KMS-11 (cell line): ENCODE data around the gene MPPED1.

Experiments
- H2AFZ ChIP-seq: fragments of 200-600 bp; sonication (generic); 2 replicates; pipeline ENCODE4 v1.6.1; 2016; ENCODE audit warnings: antibody characterized with exemption, mixed run types, low read depth
- H3K27ac ChIP-seq: fragments of 200-600 bp; sonication (generic); 2 replicates; pipeline ENCODE4 v1.6.1; 2016; ENCODE audit warnings: mild to moderate bottlenecking, mixed run types
- H3K27me3 ChIP-seq: fragments of 200-600 bp; sonication (generic); 2 replicates; pipeline ENCODE4 v1.6.1; 2017; ENCODE audit warnings: mild to moderate bottlenecking, low read depth, mixed run types, moderate library complexity; ENCODE audit not compliant: insufficient read depth
- H3K36me3 ChIP-seq: fragments of 200-600 bp; sonication (generic); 2 replicates; pipeline ENCODE4 v1.6.1; 2017; ENCODE audit warnings: mild to moderate bottlenecking, mixed run types; ENCODE audit not compliant: insufficient read depth
- H3K4me1 ChIP-seq: fragments of 200-600 bp; sonication (generic); 2 replicates; pipeline ENCODE4 v1.6.1; 2016; ENCODE audit warnings: mild to moderate bottlenecking, low read depth, mixed run types; ENCODE audit not compliant: poor library complexity, severe bottlenecking
- H3K4me2 ChIP-seq: fragments of 200-600 bp; sonication (generic); 2 replicates; pipeline ENCODE4 v1.7.0; 2016; ENCODE audit warnings: mild to moderate bottlenecking, mixed run types
- H3K4me3 ChIP-seq: fragments of 200-600 bp; sonication (generic); IDR thresholded peaks from 2 replicates; pipeline ENCODE4 v1.6.1; 2017; ENCODE audit warnings: low read depth, low read length, mixed read lengths; ENCODE audit not compliant: insufficient read depth
- H3K79me2 ChIP-seq: fragments of 200-600 bp; sonication (generic); 2 replicates; pipeline ENCODE4 v1.6.1; 2016; ENCODE audit warnings: low read depth, mixed run types; ENCODE audit not compliant: insufficient read depth
- H3K9ac ChIP-seq: fragments of 200-600 bp; sonication (generic); 2 replicates; pipeline ENCODE4 v1.6.1; 2016; ENCODE audit warnings: mild to moderate bottlenecking, mixed run types
- H4K20me1 ChIP-seq: fragments of 200-600 bp; sonication (generic); 2 replicates; pipeline ENCODE4 v1.6.1; 2016; ENCODE audit warnings: mild to moderate bottlenecking, mixed run types; ENCODE audit not compliant: insufficient read depth
- CTCF ChIP-seq: fragments of 200-600 bp; sonication (generic); conservative IDR thresholded peaks from 2 replicates; pipeline ENCODE4 v1.6.1; 2017; ENCODE audit warnings: low read depth, mild to moderate bottlenecking, antibody characterized with exemption, low read length, moderate library complexity, mixed read lengths

The MPPED1 gene

GRCh38 chr22:43396934-43397457, 14.8 kb upstream of the MPPED1 start:
- H3K9ac ChIP-seq = no peak overlapping the region
- peaks cover 36% of the 10 kb centered on the region; the same call in 1 of the 2 replicates for H3K27me3 ChIP-seq
- no peaks in the 10 kb centered on the region for H4K20me1 ChIP-seq
- TF ChIP-seq CTCF = no peak
- H3K4me2 ChIP-seq = no peak overlapping the region
- no peaks in the 10 kb centered on the region for H3K4me1 ChIP-seq
- no peak overlapping the region for H3K4me3 ChIP-seq
- no peaks in the 10 kb centered on the region for H3K79me2 ChIP-seq
- H3K36me3 ChIP-seq = no peaks in the 10 kb centered on the region
- H3K27ac ChIP-seq = no peak overlapping the region
- no peak overlapping the region for H2AFZ ChIP-seq

- no peak for TF ChIP-seq CTCF
- peaks cover 36% of the 10 kb centered on the region; the same call in 1 of the 2 replicates for H3K27me3 ChIP-seq
- H3K4me2 ChIP-seq = no peak overlapping the region
- no peak overlapping the region for H3K9ac ChIP-seq
- H3K27ac ChIP-seq = no peak overlapping the region
- H2AFZ ChIP-seq = no peak overlapping the region
- H4K20me1 ChIP-seq = no peaks in the 10 kb centered on the region
- H3K36me3 ChIP-seq = no peaks in the 10 kb centered on the region
- H3K4me3 ChIP-seq = no peak overlapping the region
- H3K79me2 ChIP-seq = no peaks in the 10 kb centered on the region
- H3K4me1 ChIP-seq = no peaks in the 10 kb centered on the region
Measured at GRCh38 chr22:43397766-43398165, 14.0 kb upstream of the MPPED1 start.

- Histone ChIP-seq H3K27ac (no peak overlapping the region), H2AFZ (no peak overlapping the region), H3K4me1 (no peaks in the 10 kb centered on the region), H3K27me3 (peaks cover 34% of the 10 kb centered on the region; the same call in 1 of the 2 replicates), H3K4me3 (no peak overlapping the region), H4K20me1 (no peaks in the 10 kb centered on the region), H3K9ac (no peak overlapping the region), H3K4me2 (no peak overlapping the region), H3K79me2 (no peaks in the 10 kb centered on the region), H3K36me3 (no peaks in the 10 kb centered on the region)
- no peak for TF ChIP-seq CTCF
Measured at GRCh38 chr22:43398246-43398645, 13.6 kb upstream of the MPPED1 start.

GRCh38 chr22:43398910-43399309, 12.9 kb upstream of the MPPED1 start:
- TF ChIP-seq CTCF = no peak
- Histone ChIP-seq H3K9ac (no peak overlapping the region), H3K4me1 (no peaks in the 10 kb centered on the region), H3K36me3 (no peaks in the 10 kb centered on the region), H3K4me2 (no peak overlapping the region), H2AFZ (no peak overlapping the region), H3K27ac (no peak overlapping the region), H3K4me3 (no peak overlapping the region), H3K79me2 (no peaks in the 10 kb centered on the region), H4K20me1 (no peaks in the 10 kb centered on the region), H3K27me3 (peaks cover 34% of the 10 kb centered on the region; the same call in 1 of the 2 replicates)
